ENCODE results near the gene LRRC25. TPM values are rescaled to one million over a fixed set of nuclear protein-coding genes. Genes with fewer than 3 reads are reported as not detected.

The LRRC25 gene
- total RNA-seq, 1 donor from 2014 or later = not detected

DNA sequence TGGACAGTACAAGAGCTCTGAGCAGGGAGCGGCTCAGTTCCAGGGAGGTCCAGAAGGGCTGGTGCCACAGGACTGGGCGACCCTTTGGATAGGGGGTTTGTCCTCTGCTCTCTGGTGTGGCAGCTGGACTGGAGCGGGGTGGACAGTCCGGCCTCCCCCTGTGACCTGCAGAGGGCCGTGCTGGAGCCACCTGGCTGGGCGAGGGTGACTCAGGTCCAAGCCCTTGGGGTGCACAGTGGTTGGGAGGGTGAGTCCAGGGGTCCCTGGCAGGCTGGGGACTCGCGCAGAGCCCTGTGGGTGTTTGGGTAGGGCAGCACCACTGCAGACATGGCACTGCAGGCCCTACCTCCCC is 29.0 kb upstream of the LRRC25 start:
- no peak for DNase-seq (ENCODE audit: low spot score in 2 of 2, unreplicated experiment in 2 of 2)
- TF ChIP-seq, protein P1, sequence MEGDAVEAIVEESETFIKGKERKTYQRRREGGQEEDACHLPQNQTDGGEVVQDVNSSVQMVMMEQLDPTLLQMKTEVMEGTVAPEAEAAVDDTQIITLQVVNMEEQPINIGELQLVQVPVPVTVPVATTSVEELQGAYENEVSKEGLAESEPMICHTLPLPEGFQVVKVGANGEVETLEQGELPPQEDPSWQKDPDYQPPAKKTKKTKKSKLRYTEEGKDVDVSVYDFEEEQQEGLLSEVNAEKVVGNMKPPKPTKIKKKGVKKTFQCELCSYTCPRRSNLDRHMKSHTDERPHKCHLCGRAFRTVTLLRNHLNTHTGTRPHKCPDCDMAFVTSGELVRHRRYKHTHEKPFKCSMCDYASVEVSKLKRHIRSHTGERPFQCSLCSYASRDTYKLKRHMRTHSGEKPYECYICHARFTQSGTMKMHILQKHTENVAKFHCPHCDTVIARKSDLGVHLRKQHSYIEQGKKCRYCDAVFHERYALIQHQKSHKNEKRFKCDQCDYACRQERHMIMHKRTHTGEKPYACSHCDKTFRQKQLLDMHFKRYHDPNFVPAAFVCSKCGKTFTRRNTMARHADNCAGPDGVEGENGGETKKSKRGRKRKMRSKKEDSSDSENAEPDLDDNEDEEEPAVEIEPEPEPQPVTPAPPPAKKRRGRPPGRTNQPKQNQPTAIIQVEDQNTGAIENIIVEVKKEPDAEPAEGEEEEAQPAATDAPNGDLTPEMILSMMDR (IDR thresholded peaks at IDR 0.05; ENCODE audit: unreplicated experiment) = no peak
- Mint-ChIP-seq H3K9me3 (no peaks in the 10 kb centered on the region), H3K4me1 (peaks cover 35% of the 10 kb centered on the region), H3K27me3 (ENCODE audit: low read depth) (no peaks in the 10 kb centered on the region), H3K4me3 (no peak overlapping the region), H3K27ac (no peak overlapping the region), H3K36me3 (no peaks in the 10 kb centered on the region)

DNA sequence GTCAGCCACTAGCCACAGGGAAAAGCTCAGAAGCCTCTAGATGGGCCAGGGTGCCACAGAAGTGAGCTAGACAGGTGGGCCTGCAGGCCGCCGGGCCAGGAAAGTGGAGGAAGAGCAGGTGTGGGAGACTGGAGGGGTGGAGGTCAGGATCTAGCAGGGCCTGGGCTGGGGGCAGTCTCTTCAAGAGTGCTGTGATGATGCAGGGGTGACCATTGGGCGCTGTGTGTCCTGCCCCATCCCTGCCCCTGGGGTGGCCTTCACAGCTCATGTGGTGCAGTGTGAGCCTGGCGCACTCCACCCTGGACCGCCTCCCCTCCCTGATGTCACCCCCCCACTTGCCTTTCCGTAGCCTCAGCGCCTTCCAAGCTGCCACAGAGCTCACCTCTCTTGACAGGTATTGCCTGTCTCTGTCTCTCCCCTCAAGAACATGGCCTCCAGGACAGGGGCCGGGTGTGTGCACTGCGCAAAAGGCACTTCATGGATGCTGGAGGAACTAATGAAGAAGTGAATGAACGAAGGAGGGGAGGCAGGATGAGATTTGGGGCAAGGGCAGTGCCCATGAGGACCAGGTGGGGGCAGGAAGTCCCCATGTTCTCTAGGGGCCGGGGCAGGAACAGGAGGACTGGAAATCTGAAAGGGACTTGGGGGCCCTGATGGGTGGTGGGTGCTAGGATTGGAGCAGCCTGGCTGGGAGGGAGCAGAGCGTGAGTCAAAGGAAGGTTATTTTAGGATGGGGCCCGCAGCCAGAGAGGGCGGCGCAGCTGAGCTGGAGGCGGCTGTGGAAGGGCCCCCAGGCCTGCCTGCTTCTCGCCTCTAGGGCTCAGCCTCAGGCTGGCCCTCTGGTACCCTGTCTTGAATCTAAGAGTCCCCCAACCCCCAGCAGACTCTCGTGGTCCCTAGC is 28.3 kb upstream of the LRRC25 start:
- TF ChIP-seq, protein P1 (IDR thresholded peaks at IDR 0.05; ENCODE audit: unreplicated experiment) = no peak
- Mint-ChIP-seq H3K4me1 (peaks cover 42% of the 10 kb centered on the region), H3K27me3 (ENCODE audit: low read depth) (no peaks in the 10 kb centered on the region), H3K36me3 (no peaks in the 10 kb centered on the region), H3K4me3 (no peak overlapping the region), H3K9me3 (no peaks in the 10 kb centered on the region), H3K27ac (peak overlapping the region; percentile 3)
- no peak for DNase-seq (ENCODE audit: low spot score in 2 of 2, unreplicated experiment in 2 of 2)

DNA sequence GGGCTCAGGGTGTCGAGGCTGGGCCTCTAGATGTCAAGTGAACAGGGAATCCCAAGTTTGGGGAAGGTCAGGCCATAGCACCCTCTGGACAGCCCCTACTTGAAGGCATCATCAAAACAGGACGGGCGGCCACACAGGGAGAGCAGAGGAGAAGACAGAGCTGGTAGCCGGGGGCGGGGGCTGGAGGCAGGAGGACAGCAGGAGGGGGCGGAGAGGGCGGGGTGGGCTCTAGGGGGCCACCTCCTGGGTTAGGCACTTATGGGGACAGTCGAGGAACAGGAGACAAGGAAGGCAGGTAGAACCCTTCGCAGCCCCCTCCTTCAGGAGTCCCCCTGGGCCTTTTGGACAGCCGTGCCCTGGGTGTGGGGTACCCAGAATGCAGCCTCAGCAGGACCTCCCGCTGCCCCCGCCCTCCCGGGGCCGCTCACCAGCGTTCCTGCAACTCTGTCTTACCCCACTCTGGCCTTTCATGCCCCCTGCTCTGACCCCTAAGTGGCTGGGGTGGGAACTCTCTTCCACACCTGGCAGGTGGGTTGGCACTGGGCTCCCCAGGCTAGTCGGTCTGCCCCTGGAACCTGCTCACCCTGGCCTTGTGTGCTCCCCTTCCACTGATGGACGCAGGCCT is 27.6 kb upstream of the LRRC25 start:
- no peak overlapping the region for H3K27ac Mint-ChIP-seq
- H3K9me3 Mint-ChIP-seq = no peaks in the 10 kb centered on the region
- H3K27me3 Mint-ChIP-seq (ENCODE audit: low read depth) = no peaks in the 10 kb centered on the region
- no peak for DNase-seq (ENCODE audit: low spot score in 2 of 2, unreplicated experiment in 2 of 2)
- TF ChIP-seq, protein P1 (IDR thresholded peaks at IDR 0.05; ENCODE audit: unreplicated experiment) = no peak
- H3K36me3 Mint-ChIP-seq = no peaks in the 10 kb centered on the region
- peaks cover 44% of the 10 kb centered on the region for H3K4me1 Mint-ChIP-seq
- H3K4me3 Mint-ChIP-seq = no peak overlapping the region

DNA sequence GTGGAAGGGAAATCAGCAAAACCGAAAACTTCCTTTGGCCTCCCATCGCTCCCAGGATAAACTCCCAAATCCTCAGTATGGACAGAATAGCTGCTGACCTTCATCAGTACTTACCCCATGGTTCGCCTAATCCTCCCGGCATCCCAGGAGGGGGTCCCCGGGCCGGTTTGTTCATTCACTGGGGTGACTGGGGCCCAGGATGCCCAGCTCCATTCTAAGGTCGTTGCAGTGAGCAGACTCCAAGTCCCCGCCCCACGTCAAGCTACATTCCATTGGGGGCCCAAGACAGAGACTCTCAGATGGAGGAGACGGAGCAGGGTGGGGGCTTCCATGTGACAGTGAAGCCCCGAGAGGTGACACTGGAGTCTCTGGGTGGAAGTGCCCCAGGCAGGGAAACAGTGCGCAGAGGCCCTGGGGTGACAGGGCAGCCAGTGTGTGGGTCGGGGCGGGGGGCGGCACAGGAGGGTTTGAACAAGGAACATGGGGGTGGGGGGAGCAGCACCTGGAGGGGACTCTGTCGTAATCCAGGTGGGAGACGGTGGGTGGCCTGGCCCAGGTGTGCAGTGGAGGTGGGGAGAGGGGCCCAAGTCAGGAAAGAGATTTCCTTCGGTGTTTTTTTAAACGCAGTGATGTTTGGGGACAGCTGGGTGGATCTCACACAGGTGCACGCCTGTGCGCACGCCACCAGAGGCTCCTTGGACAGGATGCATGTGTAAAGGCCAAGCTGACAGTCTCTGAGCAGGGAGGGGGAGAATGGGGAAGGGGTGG is 26.9 kb upstream of the LRRC25 start:
- Mint-ChIP-seq H3K9me3 (no peaks in the 10 kb centered on the region), H3K36me3 (no peaks in the 10 kb centered on the region), H3K27ac (peak overlapping the region; percentile 64), H3K4me3 (no peak overlapping the region), H3K4me1 (peaks cover 39% of the 10 kb centered on the region), H3K27me3 (ENCODE audit: low read depth) (no peaks in the 10 kb centered on the region)
- TF ChIP-seq, protein P1 (IDR thresholded peaks at IDR 0.05; ENCODE audit: unreplicated experiment) = no peak
- no peak for DNase-seq (ENCODE audit: low spot score in 2 of 2, unreplicated experiment in 2 of 2)

DNA sequence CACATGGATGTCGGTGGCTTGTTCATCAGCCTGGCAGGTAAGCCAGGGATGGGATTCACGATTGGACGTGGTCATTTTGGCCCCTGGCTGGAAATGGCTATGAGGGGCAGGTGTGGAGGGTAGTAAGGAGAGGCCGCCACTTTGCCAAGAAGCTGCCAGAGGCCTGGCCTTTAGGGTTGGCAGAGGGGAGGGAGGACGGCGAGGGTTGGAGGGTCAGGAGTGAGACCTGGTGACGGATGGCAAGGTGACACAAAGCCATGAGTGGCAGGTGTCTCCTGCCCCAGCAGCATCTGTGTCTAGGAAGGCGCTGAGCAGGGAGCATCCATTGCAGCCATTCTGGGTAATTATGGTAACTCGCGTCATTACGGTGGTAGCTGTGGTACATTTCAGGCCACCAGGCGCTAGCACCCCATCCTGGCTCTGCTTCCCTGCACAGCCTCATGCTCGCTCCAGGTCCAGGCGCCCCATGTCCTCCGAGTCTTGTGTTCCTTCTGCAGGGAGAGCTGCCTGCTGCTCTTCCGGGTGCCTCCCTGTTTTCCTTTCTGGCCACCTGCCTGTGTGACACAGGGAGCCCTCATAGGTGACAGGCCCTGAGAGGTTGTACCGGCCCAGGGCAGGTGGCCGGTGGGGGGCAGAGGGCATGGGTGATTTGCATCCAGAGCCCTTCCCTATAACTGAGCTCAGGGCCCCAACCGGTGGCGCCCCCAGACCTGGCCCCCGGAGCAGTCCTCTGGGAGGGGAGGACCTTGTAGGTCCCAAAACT is 26.0 kb upstream of the LRRC25 start:
- Mint-ChIP-seq H3K36me3 (no peaks in the 10 kb centered on the region), H3K27me3 (ENCODE audit: low read depth) (no peaks in the 10 kb centered on the region), H3K4me3 (no peak overlapping the region), H3K27ac (no peak overlapping the region), H3K4me1 (peaks cover 45% of the 10 kb centered on the region), H3K9me3 (no peaks in the 10 kb centered on the region)
- no peak for DNase-seq (ENCODE audit: low spot score in 2 of 2, unreplicated experiment in 2 of 2)
- TF ChIP-seq, protein P1 (IDR thresholded peaks at IDR 0.05; ENCODE audit: unreplicated experiment) = no peak

Measured in mesothelial cell of epicardium (in vitro differentiated cells).